ENCODE results near the gene OTOP3. TPM values are rescaled to one million over a fixed set of nuclear protein-coding genes. Genes with fewer than 3 reads are reported as not detected.
"Not testable (repeated sequence)": the region's sequence is repeated elsewhere in the genome, so short reads cannot be mapped to it uniquely, and the experiment has no call there.

Gene OTOP3
- polyA plus RNA-seq, 3 donors = not detected

DNA sequence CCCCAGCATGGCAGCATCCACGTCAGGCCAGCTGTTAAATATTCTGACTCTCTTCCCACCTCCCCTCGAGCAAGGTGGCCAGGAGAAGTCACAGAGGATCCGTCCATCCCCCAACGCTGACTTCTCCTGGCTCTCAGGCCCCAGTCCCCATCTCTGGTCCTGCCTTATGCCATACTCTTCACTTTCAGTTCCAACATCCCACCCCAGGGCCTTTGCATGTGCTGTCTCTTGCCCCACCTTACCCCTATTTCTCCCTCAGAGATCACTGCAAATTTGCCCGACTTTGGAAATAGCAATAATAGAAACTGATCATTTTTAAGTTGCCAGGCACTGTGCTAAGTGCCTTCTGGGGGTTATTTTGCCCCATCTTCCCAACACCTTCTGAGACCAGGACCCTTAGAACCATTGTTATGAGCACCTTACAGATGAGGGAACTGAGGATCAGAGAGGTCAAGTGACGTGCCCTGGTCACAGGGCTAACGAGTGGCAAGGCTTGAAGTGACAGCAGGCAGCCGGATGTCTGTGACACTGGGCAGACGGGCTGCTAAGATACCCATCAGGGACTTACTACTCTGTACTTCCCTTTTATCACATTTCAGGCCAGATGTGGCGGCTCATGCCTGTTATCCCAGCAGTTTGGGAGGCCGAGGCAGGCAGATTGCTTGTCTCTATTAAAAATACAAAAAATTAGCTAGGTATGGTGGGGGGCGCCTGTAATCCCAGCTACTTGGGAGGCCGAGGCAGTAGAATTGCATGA, 19.1 kb downstream of the OTOP3 start:
- DNase-seq (ENCODE audit: extremely low read depth in 1 of 11, low read depth in 9 of 11, low spot score in 4 of 11) = no peak

- DNase-seq (ENCODE audit: extremely low read depth in 1 of 11, low read depth in 9 of 11, low spot score in 4 of 11) = no peak
Observed at GRCh38 chr17:74956093-74956492, 20.4 kb downstream of the OTOP3 start.

DNA sequence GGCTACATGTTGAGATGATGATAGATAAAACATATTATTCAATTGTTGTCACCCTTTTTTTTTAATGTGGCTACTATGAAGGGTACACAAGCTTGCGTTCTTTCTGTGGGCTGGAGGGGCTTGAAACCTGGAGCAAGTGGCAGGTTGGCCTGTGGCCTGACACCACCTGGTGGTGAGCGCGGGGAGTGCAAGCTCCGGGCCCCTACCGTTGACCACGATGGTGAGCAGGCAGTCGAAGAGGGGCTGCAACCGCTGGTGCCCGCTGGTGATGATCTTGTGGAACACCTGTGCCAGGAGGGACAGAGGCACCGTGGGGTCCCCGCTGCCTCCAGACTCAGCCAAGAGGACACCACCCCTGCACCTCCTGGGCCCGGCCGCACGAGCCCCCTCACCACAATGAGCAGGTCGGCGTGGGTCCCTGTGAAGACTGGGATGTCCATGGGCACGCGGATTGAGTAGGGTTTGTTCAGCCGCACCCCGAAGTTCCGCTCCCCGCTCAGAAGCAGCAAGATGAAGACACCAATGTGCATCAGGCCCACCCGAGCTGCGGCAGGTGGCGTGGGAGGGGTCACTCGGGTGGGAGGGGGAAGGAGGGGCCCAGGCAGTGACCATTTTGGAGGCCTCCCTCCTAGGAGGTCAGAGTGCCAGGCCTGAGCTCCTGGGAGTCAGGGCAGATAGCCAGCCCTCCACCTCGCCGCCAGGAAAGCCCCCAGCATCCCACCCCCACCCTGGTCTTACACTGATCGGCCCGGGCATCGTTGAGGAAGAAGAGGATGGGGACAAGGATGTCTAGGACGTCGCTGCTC, 22.4 kb downstream of the OTOP3 start:
- peak in 5 of 11 donors; percentile 33 to 63 (median 56) for DNase-seq (ENCODE audit: extremely low read depth in 1 of 11, low read depth in 9 of 11, low spot score in 4 of 11)

DNA sequence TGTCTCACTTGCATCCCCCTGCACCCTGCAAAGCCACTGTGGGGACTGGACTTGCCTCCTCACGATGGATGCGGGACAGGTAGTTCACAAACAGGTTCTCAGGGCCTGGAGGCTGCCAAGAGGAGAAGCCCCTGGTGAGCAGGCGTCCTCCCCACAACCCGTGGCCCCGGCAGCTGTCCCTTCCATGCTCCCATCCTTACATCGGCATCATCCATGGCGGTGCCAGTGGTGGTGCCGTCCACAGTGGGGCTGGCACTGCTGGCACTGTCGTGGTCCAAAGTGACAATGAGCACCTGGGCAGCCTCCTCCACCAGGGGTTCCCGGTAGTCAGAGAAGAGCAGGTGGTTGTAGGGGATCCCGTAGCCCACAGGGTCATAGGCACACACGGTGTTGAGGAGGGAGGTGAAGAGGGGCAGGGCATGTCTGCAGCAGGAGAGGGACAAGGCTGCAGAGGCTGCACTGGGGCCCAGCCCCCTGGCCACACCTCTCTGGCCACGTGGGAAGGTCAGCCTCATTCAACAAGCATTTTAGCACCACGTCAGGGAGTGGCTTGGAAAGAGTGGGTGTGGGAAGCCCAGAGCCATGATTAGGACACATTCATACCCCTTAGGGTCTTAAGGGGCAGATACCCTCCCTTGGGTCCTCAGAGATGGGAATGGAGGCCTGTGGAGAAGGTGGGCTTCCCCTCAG, 24.3 kb downstream of the OTOP3 start:
- DNase-seq (ENCODE audit: extremely low read depth in 1 of 11, low read depth in 9 of 11, low spot score in 4 of 11) = no peak

DNA sequence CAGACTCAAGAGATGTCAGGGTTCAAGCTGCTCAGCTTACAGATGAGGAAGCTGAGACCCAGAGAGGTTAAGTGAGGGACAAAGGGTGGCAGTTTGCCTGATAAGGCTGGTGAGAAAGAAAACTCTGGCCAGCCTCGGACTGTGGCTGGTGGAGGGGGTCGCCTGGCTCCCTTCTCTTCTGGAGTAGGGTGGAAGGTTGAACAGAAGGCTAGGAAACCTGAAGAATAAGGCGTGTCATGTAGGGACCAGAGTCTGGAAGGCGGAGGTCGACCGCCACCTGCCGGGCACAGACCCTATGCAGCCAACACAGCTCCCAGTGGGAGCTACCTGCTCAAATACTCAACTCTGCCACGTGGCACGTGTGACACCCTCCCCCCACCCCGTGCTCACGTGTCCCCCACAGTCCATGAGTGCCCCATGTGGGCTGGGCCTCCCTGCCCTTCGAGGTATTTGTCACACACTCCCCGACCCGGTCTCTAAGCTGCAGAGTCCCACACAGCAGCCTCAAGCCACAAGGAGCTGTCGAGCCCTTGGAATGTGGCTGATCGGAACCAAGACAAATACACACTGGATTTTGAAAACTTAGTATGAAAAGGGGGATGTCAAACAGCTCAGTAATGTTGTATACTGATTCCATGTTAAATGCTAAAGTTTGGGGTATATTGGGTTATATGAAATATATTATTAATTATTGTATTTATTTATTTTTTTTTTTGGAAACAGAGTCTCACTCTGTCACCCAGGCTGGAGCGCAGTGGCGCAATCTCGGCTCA, 25.1 kb downstream of the OTOP3 start:
- DNase-seq (ENCODE audit: extremely low read depth in 1 of 11, low read depth in 9 of 11, low spot score in 4 of 11) = peak in 1 of 11 donors; percentile 29

DNA sequence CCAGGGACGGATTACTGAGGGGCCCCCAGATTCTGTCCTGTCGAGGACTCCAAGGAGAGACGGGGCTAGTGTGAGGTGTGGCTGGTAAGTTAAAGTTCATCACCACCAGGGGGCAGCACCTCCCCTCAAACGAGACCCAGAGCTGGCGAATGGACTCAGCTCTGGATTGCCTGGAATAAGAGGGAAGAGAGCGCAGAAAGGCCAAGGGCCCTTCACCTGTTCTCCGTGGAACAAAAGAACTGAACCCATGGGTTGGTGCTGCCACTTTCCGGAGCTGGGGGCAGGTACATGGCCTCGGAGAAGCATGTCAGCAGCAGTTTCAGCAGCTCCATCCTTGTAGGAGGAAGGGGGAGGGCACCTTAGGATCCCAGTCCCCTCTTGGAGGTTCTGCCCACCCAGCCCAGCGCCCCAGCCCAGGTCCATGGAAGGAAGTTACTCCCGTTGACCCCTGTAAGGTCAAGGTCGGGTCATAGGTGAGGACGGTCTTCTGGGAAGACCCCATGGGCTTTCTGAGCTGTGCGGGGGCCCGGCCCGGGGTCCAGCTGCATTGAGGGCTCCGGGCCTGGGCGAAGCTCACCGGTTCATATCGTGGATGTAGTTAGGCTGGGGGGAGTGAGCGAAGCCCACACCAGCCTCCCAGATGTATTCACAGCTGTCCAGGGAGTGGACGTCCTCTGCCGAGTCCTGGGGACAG, 26.1 kb downstream of the OTOP3 start:
- DNase-seq (ENCODE audit: extremely low read depth in 1 of 11, low read depth in 9 of 11, low spot score in 4 of 11) = peak in 10 of 11 donors; percentile 73 to 86 (median 79)

GRCh38 chr17:74962622-74963394, 27.1 kb downstream of the OTOP3 start:
- no peak for DNase-seq (ENCODE audit: extremely low read depth in 1 of 11, low read depth in 9 of 11, low spot score in 4 of 11)

- DNase-seq (ENCODE audit: extremely low read depth in 1 of 11, low read depth in 9 of 11, low spot score in 4 of 11) = no peak
Observed at GRCh38 chr17:74963656-74964055, 28.0 kb downstream of the OTOP3 start.

DNA sequence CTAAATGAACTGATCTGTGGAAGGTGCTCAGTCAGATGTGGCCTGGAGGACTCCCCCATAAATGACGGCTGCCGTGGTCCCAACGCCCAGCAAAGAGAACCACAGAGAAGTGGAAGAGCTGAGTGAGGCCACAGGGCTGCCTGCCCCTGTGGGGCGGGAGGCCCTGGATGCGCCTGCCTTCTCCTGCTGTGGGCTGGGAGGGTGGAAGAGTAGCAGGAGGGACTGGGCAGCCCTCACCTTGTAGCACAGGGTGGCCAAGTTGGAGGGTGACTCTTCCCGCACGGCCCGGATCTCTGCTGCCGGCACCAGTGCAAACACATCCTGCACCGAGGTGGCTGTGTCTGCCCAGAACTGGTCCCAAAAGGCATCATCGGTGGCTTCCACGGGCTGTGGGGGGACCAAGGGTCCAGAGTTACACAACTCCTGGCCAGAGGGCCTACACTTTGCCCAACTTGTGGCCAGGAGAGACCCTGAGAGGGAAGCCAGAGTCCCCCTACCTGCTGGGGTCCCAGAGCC, 28.6 kb downstream of the OTOP3 start:
- DNase-seq (ENCODE audit: extremely low read depth in 1 of 11, low read depth in 9 of 11, low spot score in 4 of 11) = no peak

GRCh38 chr17:74964988-74965622, 29.4 kb downstream of the OTOP3 start:
- no peak for DNase-seq (ENCODE audit: extremely low read depth in 1 of 11, low read depth in 9 of 11, low spot score in 4 of 11)

- DNase-seq (ENCODE audit: extremely low read depth in 1 of 11, low read depth in 9 of 11, low spot score in 4 of 11) = no peak
Observed at GRCh38 chr17:74968361-74968780, 32.7 kb downstream of the OTOP3 start.

DNA sequence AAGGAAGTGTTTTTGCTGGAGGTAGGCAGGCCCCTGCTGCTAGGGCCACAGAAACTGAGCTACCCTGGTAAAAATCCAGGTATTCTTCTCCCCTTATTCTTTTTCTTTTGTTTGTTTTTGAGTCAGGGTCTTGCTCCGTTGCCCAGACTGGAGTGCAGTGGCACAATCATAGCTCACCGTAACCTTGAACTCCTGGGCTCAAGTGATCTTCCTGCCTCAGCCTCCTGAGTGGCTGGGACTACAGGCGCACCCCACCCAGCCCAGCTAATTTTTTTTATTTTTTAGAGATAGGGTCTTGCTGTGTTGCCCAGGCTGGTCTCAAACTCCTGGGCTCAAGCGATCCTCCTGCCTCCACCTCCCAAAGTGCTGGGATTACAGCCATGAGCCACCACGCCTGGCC, 33.8 kb downstream of the OTOP3 start:
- not testable (repeated sequence) for DNase-seq (ENCODE audit: extremely low read depth in 1 of 11, low read depth in 9 of 11, low spot score in 4 of 11)

DNA sequence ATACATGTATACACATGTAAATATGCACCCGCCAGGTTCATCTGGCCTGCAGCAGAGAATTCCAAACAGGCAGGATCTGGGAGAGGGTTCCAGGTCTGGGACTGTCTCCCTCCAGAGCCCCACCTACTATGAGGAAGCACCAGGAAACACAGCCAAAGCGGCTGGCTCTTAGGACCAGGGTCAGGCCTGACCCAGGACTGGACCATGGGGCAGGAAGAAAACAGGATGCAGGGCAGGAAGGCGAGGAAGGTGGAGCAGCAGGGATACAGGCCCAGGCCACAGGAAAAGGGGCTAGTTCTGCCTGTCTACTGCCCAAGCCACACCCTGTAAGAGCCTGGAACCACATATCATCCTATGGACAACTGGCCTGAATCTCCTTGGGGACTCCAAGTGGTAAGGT, 34.7 kb downstream of the OTOP3 start:
- no peak for DNase-seq (ENCODE audit: extremely low read depth in 1 of 11, low read depth in 9 of 11, low spot score in 4 of 11)

DNA sequence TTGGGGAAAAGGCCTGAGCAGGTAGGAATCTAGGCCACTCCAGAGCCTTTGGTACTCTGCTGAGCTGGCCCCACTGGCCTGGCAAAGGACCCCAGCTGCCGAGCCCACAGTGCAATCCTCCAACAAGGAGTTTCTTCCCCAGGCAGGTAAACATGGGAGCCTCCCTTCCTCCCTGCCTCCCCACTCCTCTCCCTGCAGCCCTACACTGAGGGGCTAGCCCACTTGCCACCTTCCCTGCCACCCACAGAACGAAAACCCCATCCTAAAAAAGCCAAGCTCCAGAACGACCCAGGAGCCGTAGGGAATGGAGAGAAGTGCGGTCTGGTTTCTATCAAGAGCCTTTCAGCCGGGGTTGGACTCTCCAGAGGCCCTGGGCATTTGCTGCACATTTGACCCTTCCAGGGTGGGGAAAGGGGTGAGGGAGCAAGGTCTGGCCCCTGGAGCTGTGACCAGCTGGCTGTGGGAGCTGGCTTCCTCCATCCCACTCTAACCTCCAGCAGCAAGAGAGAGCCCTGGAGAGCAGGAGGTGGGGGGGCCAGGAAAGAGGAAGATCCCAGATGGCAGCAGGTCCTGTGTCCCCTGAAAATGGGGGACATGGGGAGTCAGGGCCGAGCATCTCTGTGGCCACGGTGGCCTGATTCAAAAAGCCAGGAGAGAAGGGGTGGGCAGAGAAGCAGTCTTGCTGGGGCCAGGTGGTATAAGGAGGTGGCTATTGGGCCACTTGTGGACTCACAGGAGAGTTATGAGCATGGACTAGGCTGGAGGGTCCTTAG, 35.6 kb downstream of the OTOP3 start:
- DNase-seq (ENCODE audit: extremely low read depth in 1 of 11, low read depth in 9 of 11, low spot score in 4 of 11) = no peak

DNA sequence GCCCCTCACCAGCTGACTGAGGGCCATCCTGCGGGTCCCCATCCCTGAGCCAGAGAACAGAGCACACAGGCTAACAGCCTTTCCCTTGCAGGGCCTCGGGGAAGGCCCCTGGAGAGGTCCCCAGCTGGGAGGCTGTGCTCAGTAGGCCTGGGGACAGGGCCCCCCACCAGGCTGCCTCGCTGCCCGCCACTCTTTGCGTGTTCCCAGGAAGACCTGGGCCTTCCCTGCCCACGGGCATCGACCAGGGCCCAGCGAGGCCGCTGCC, 36.1 kb downstream of the OTOP3 start:
- DNase-seq (ENCODE audit: extremely low read depth in 1 of 11, low read depth in 9 of 11, low spot score in 4 of 11) = no peak

- DNase-seq (ENCODE audit: extremely low read depth in 1 of 11, low read depth in 9 of 11, low spot score in 4 of 11) = peak in 3 of 11 donors; percentile 52 to 54 (median 53)
Observed at GRCh38 chr17:74972107-74972972, 36.6 kb downstream of the OTOP3 start, which contains the start of gene HID1. TSS of gene HID1 (minus strand) at chr17:74972759. CDS start at chr17:74972656, 103 bp downstream.
